ENCODE data around the gene ARFGAP3. TPM values are rescaled to one million over a fixed set of nuclear protein-coding genes. Genes with fewer than 3 reads are reported as not detected.

The ARFGAP3 gene
- total RNA-seq, 1 experiment from 2014 or later = 15.0 TPM

- no peaks in the 10 kb centered on the region for H3K9me3 ChIP-seq (ENCODE audit: control insufficient read depth, low read depth, low read length)
- H3K56ac ChIP-seq (ENCODE audit: insufficient read length, low read depth, low read length) = no peak overlapping the region
- H3K14ac ChIP-seq (ENCODE audit: insufficient read depth, low read length) = no peak overlapping the region
- H3K18ac ChIP-seq (ENCODE audit: insufficient read length, low read depth, low read length) = no peak overlapping the region
- H3K4ac ChIP-seq (ENCODE audit: low read depth, low read length) = no peak overlapping the region
- peak; percentile 16 for DNase-seq
- H2BK12ac ChIP-seq (ENCODE audit: insufficient read length, low read depth, low read length) = no peak overlapping the region
- H3K23ac ChIP-seq (ENCODE audit: insufficient read length, low read depth, low read length) = no peak overlapping the region
- no peak overlapping the region for H4K5ac ChIP-seq (ENCODE audit: insufficient read length, low read depth, low read length)
- H4K8ac ChIP-seq (replicated peaks; ENCODE audit: insufficient read length, low read depth, low read length) = no peak overlapping the region
- H3K9ac ChIP-seq (ENCODE audit: extremely low read depth, insufficient read length, low read length) = no peak overlapping the region
- no peaks in the 10 kb centered on the region for H3K79me1 ChIP-seq (ENCODE audit: insufficient read depth, low read depth, low read length, poor library complexity, severe bottlenecking)
- H3K27me3 ChIP-seq (ENCODE audit: insufficient read depth, low read length) = no peaks in the 10 kb centered on the region
- Mint-ChIP-seq H3K4me1 (peaks cover 15 to 26% of the 10 kb centered on the region in 2 experiments), H3K36me3 (ENCODE audit: insufficient read depth in 1 of 3, low read depth in 3 of 3) (peaks cover 1 to 21% (median 6%) of the 10 kb centered on the region in 3 experiments; a peak in 4 of 7 replicates), H3K27ac (peak overlapping the region in 1 of 3 experiments; percentile 18; a peak in 1 of 7 replicates), H3K4me3 (no peak overlapping the region), H3K27me3 (ENCODE audit: low read depth) (no peaks in the 10 kb centered on the region), H3K9me3 (no peaks in the 10 kb centered on the region)
- no peak overlapping the region for H2BK5ac ChIP-seq (ENCODE audit: insufficient read length, low read length)
- no peak overlapping the region for H2BK20ac ChIP-seq (ENCODE audit: low read depth, low read length, poor library complexity, severe bottlenecking)
- no peaks in the 10 kb centered on the region for H3K79me2 ChIP-seq (ENCODE audit: insufficient read depth, low read length)
- no peak overlapping the region for H3T11ph ChIP-seq (ENCODE audit: low read length)
- no peaks in the 10 kb centered on the region for H3K23me2 ChIP-seq (ENCODE audit: insufficient read length, low read depth, low read length, poor library complexity, severe bottlenecking)
- no peak overlapping the region for H2BK15ac ChIP-seq (ENCODE audit: low read depth, low read length)
- WGBS (ENCODE audit: extremely low coverage, insufficient read length, low lambda C conversion rate) = no CpG with 5 or more reads among the region's 7 CpGs
- H3K4me2 ChIP-seq (ENCODE audit: insufficient read depth, insufficient read length, low read length) = no peak overlapping the region
- H3K27ac ChIP-seq (ENCODE audit: insufficient read length, low read depth, low read length) = no peak overlapping the region
- peaks cover 5% of the 10 kb centered on the region; the same call in 1 of the 2 replicates for H3K4me1 ChIP-seq (ENCODE audit: insufficient read depth, low read length)
- H2BK120ac ChIP-seq (ENCODE audit: low read depth, low read length, poor library complexity, severe bottlenecking) = no peak overlapping the region
- H2AK5ac ChIP-seq (ENCODE audit: insufficient read length, low read length) = no peak overlapping the region
- no peaks in the 10 kb centered on the region for H4K20me1 ChIP-seq (ENCODE audit: control insufficient read depth, insufficient read depth, insufficient read length)
- no peak for TF ChIP-seq CTCF (conservative IDR thresholded peaks at IDR 0.05)
- H4K91ac ChIP-seq (ENCODE audit: insufficient read length, low read depth, low read length) = no peak overlapping the region
- H2AFZ ChIP-seq (ENCODE audit: low read length) = no peak overlapping the region
Measured at GRCh38 chr22:42803389-42803788, 53.7 kb downstream of the ARFGAP3 start.

Measured in H9 (cell line).